NCI-H748 treated with DMSO at 0.1 percent for 48 hours (cell line): Measurements from ENCODE around the gene GEMIN5.
"Not testable (repeated sequence)": the region's sequence is repeated elsewhere in the genome, so short reads cannot be mapped to it uniquely, and the experiment has no call there.

Experiments
- DNase-seq: peaks from one replicate; lab custom pipeline; 2025; lab: John Stamatoyannopoulos, UW

GEMIN5 gene

DNA sequence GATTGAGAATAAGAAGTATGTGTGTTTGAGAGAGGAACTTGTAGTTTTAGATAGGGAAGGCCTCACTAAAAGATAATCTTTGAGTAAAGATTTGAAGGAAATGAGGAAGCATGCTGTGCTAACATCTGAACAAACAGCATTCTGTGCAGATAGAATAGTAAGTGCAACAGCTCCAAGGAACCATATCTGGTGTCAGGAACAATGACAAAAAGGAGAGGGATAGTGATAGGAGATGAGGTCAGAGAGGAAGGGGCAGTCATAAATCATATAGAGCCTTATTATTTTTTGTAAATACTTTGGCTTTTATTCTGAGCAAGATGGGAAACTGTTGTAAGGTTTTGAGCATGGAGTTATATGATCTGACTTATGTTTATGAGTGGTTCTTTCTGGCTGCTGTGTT lies 6.7 kb upstream of the GEMIN5 start:
- no peak for DNase-seq

DNA sequence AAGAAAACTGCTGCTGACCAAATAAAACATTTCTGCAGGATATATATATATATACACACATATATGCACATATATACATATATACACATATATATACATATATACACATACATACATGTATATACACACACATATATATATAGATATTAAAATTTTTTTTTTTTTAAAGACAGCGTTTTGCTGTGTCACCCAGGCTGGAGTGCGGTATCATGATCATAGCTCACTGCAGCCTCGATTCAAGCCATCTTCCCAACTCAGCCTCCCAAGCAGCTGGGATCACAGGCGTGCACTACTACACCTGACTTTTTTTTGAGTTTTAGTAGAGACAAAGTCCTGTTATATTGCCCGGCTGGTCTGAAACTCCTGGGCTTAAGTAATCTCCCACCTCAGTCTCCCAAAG lies 5.5 kb upstream of the GEMIN5 start:
- DNase-seq = no peak

DNA sequence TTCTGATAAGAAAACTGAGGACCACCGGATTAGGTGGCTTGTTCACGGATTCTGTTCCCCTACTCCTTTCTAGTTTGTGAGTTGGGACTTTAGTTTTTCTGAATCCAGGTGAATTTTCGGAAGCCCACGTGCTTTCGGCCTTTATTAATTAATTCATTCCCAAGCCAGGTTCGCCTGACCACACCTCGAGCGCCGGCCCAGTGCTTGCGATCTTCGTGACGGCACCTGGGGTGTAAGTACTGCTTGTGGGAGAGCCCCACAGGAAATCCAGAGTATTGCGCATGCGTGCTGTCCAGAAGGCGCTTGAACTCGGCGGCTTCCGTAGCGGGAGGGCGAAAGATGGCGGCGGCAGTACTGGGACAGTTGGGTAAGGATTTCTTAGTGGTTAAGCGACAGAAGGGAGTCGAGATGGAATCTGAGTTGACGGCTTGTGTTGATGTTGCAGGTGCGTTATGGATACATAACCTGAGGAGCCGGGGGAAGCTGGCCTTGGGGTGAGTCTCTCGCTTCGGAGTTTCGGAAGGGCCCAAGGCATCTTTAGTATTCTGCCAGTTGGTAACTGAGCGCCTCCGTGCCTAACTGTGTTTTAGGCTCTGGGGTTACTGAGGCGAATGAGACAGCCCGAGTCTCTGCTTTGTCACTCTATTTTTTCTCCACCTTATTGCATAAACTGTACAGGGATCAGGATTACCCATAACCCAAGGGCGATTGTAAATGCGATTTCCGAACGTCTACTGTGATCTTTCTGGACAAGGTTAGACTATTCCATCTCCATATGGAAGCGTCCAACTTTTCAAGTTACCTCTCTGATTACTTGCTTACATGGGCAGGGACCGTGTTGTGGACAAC lies 3.0 kb upstream of the GEMIN5 start, which contains the start of gene MRPL22:
Gene MRPL22 (plus strand): TSS at position 302 of the 849 bp plus-strand sequence. CDS start 38 bp downstream, at position 340.
- peak; percentile 85 for DNase-seq

DNA sequence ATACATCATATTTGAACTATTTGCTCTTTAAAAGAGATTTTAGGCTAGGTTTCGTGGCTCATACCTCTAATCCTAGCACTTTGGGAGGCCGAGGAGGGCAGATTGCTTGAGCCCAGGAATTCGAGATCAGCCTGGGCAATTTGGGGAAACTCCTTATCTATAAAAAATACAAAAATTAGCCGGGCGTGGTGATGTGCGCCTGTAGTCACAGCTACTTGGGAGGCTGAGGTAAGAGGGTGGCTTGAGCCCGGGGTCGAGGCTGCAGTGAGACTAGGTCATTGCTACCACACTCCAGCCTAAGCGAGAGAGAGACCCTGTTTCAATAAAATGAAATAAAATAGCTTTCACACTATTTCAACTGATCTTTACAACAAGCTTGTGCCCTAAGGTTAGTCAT lies 2.4 kb upstream of the GEMIN5 start:
- no peak for DNase-seq

DNA sequence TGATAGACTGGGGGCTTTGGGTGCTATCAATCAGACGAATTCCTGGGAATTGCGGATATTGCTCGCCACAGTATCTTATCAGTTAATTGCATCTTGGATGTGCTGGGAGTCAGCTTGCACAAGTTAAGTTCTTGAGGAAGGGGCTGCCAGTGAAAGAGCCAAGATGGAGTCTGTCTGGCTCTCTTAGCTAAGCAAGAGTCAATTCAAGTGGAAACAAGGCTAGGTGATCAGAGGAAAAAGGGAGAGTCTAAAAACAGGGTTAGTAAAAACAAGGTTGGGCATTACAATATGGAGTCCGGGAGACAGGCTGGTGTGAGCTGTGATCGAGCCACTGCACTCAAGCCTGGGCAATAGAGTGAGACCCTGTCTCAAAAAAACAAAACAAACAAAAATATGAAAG lies 1.4 kb upstream of the GEMIN5 start:
- DNase-seq = not testable (repeated sequence)

DNA sequence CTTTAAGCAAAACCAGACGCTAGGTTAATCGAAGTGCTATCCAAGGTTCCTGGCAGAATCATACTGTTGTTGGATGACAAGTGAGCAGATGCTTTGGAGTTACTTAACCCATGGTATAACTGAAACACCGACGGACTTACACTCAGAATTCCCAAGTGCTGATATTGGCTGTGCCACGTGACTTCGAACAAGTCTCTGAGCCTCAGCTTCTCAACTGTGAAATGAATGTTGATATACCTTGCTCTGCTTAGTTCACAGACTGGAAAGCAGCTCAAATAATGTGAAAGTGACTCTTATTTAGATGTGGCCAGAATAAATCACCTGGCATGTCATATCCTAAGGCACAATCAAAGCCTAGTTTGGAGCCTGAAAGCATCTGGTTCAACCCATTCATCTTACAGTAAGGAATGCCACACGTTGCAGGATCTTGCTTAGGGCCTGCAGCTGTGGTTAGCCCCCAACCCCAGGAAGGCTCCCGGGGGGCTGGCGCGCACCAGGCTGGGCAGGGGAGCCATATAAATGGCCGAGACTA lies 759 bp downstream of the GEMIN5 start:
- no peak for DNase-seq

DNA sequence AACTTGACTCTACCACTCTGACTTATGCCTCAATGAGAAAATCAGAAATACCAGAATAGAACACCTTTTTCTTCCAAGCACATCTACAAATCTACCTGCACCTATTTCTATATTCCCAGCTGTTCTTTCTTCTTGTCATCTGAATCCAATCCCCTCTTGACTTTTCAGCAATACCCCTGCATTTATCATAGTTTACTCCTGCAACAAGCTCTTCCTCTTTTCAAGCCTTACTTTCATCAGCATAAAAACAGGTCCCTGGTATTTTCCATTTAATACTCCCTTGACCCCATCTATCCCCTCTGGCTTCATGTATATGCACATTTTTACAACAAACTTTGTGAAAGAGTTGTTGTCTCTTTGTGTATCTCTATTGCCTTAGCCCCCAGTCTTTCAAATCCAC lies 3.1 kb downstream of the GEMIN5 start:
- no peak for DNase-seq

DNA sequence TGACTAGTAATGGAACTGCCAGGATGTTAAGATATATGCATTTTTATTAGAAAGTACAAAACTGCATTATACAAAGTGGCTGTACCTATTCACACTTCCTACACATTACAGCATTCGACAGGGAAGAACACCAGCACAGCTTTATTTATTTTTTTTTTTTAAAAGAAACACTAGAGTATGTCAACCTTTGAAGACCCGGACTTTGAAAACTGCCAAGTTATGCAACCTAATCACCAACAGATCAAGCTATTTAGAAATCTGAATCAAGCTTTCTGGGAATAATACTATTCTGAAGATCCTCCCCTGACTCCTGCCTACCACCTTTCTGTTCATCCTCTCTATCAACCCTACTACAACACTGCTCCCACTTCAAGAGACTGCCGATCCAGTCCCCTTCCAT lies 4.5 kb downstream of the GEMIN5 start:
- DNase-seq = no peak

DNA sequence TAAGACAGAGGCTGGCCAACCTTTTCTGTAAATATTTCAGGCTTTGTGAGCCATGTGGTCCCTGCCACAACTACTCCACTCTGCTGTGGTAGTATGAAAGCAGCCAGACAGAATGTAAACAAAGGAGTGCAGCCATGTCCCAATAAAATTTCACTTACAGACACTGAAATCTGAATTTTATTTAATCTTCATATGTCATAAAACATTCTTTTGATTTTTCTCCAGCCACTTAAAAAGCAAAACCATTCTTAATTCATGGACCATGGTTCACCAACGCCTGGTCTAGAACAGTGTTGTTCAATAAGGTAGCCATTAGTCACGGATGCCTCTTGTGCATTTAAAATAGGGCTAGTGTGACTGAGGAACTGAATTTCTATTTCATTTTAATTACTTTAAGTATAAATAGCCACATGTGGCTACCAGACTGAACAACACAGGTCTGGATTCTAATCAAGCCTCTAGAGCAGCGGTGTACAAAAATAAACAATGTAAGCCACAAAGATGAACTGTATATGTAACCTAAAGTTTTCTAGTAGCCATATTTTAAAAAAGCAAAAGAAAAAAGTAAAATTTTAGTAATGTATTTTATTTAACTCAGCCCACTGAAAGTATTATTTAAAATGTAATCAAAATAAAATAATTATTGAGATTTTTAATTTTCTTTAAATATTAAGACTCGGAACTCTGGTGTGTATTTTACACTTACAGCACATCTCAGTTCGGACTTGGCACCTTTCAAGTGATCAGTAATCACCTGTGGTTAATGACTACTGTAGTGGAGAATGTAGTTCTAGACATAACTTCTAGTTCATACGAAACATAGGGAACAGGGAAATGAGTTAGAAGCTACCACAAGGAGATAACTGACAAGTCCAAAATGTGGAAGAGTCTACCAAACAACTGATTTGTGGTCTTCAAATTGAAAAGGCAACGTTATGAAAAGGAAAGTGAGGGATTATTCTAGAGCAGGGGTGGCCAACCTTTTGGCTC lies 14.3 kb downstream of the GEMIN5 start:
- no peak for DNase-seq

DNA sequence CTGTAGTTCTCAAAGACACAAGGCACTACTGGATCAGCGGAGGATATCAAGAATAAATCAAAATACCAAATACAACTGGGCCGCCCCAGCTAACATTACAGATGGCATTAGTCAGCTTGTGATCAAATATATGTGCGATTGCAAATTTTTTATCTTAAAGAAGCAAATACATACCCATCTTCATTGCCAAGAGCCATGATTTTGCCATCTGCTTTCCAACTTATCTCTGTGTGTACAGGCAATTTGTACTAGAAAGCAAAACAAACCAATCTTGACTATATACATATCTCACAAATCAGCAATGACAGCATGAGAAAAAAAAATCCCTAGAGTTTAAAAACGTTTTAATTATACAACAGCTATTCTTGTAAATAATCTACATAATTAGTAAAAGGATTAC lies 20.3 kb downstream of the GEMIN5 start:
- DNase-seq = no peak

DNA sequence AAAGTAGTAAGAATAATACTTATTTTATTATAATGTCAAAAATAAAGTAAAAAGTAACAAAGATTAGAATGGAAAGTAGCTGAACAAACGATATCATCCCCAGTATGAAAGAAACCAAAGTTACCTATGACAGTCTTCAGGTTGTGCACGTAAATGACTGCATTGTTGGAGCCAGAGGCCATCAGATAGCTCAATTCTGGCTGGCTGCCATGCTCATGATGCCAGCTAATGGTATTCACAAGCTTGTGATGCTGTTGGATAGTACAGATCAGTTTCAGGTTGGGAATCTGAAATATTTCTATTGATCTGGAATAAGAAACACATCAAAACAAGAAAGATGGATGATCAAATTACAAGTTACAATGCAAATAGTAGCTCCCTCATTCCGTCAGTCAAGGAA lies 21.1 kb downstream of the GEMIN5 start:
- no peak for DNase-seq

DNA sequence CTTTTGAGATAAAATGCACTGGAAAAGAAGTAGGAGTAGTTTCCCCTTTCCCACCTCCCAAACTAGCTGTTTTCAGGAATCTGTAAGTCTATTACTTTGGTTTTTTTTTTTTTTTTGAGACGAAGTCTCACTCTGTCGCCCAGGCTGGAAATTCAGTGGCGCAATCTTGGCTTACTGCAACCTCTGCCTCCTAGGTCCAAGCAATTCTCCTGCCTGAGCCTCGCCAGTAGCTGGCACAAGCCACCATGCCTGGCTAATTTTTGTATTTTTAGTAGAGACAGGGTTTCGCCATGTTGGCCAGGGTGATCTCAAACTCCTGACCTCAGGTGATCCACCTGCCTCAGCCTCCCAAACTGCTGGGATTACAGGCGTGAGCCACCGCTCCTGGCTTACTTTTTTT lies 32.4 kb downstream of the GEMIN5 start:
- DNase-seq = not testable (repeated sequence)

DNA sequence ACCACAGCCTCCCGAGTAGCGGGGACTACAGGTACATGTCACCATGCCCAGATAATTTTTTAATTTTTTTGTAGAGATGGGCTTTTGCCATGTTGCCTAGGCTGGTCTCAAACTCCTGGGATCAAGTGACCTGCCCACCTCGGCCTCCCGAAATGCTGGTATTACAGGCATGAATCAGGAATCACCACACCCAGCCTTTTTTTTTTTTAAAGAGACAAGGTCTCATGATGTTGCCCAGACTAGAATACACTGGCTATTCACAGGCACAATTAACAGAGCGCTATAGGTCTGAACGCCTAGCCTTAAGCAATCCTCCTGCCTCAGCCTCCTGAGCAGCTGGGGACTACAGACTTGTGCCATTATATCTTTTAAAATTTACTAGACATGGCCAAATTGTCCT lies 36.1 kb downstream of the GEMIN5 start:
- no peak for DNase-seq

DNA sequence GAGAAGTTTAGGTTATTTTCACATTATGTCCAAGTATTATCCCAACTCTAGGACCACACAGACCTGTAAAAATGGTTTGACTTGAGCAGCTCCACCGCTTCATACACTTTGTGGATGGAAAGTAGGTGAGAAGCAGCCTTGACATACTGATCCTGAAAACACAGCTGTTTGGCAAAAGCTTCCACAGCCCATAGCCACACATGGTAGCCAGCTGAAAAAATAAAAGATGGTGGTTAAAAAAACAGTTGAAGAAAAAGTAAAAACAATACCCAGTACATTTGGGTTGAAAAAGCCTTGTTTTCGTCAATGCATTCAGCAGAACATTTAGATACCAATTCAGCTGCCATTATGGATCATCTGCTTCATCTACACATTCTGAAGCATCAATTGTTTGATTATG lies 36.7 kb downstream of the GEMIN5 start:
- no peak for DNase-seq

DNA sequence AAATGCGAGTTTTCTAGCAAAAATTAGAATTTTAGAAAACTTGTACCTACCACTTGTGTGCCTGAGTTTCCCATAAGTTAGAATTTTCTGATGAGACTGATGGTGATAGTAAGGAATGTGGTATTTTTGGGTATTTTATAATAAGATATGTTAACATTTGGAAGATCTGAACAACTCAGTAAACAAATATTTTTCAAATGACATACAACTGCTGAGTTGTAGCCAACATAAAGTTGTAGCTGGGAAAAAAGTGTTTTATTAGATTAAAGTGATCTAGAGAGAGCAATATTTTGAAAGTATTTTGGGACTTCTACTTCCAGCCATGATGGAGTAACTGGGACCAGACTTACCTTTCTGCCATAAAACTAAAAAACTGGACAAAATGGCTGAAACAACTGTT lies 37.9 kb downstream of the GEMIN5 start:
- DNase-seq = no peak

DNA sequence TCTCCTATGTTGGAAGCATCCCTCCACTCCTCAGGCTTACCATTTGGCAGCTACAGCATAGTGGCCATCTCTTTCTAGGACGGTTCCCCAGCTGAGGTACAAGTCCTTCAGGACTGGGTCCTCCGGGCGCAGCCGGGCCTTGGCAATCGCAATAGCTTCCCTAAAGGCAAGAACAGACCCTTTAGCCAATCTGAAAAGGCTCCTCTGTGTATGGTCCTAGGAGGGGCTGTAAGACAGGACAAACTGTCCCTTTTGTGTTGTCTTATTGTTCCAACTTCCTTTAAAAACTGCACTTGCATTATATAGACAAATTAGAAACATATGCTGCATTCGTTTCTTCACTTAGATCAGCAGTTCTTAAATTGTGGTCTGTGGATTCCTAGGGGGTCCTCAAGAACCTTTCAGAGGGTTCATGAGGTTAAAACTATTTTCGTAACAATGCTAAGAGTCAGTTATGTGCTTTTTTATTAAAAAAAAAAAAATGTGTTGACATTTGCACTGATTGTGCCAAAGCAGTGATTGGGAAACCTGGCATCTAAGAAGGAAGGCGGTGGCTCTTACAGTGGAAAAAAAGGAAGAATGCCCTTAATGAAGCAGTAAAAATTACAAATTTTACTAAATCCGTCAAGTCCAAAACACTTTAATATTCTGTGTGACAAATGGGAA lies 38.7 kb downstream of the GEMIN5 start:
- no peak for DNase-seq

DNA sequence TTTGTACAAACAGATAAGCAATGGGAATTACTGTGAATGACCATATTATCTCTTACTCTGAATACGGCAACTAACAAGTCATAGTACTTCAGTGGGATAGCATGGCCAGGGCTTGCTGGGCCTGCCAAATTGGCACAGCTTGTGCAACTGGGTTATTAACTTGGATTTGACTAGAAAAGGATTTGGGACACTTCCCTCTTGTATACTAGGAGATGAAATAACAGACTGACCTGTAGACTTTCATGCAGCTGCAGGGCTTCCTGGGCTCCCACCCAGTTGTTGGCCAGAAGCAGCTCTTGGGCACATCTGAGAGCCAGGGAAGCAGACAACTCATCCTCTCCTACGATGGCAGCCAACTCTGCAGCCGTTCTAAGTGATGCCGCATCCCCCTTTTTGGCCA lies 39.8 kb downstream of the GEMIN5 start:
- no peak for DNase-seq

DNA sequence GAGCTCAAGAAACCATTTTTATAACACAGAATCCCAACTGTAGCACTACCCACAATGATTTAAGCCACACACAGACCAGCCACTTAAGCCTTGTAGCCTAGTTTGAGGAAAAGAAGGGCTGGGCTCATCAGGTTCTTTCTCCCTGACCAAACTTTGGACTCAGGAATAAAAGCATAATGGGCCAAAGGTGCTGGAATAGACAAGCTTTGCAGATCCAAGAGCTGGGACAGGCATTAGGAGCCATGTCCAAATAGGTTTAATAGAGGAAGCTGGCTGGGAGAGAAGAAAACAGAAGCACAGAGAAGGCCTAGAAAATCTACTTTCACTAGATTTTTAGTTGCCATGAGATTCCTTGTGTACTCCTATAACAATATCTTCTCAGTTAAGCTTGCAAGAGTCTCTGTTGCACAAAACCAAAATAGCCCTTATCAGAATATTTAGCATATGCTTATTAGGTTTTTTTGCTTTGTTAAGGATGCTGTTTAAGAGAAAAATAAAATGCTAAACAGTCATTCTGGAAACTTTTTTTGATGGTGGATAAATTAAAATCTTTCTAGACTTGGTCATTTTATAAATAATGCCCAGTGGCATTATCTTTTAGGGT lies 41.3 kb downstream of the GEMIN5 start:
- no peak for DNase-seq

DNA sequence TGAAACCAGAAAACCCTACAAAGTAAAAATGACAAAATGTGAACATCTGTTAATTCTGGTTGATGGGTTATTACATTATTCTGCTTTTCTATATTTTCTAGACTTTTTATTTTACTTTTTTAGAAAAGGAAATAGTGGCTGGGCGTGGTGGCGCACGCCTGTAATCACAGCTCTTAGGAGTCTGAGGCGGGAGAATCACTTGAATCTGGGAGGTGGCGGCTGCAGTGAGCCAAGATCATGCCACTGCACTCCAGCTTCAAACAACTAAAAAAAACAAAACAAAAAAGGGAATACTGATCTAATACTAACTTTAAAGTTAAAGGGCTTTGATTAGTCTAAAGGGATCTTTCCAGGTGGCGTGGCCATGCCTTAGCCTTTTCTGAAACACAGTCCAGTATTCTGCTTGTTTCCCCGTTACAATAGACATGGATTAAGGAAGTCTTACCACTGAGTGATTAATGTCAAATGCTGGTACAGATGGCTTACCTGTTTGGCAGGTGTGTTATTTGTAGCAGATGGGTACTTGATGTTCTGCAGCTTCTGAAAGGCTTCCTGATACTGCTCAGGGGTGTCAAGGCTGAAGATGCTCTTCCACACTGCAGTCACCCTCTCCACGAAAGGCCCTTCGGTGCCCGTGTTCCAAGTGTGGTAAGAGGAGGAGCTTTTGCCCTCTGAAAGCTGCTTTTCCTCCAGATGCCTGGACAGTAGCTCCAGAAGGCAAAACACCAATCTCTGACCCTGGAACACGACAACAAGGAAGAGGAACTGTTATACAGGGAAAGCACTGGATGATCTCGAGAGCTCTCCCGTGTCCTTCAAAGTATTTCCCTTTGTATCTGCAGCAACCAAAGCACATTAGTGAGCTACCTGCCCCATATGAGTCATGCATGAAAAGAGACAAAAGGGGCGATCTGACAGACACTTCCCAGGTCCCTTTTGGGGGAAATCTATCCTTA lies 42.1 kb downstream of the GEMIN5 start:
- no peak for DNase-seq

DNA sequence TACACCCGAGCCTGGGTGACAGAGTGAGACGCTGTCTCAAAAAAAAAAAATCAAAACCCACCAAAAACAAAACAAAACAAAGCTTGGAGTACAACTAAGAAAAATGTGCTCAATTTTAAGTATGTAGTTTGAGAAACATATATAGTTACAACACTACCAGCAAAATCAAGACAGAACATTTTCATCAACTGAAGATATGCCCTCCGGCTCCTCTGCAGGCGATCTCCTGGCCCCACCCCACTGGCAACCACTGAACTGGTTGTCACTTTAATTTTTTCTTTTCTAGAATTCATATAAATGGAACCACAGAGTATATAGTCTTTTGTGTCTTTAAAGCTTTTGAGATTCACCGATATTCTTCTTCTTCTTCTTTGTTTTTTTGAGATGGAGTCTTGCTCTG lies 44.6 kb downstream of the GEMIN5 start:
- DNase-seq = no peak
